OCI-LY1 (cell line): ENCODE measurements around the gene FERMT2.

Experiments
- EZH2 ChIP-seq: fragments of 200-600 bp; sonication (generic), shearing (Covaris generic); IDR thresholded peaks from 2 replicates; pipeline ENCODE4 v1.8.0; 2017; ENCODE audit warnings: borderline replicate concordance, mixed run types, mild to moderate bottlenecking, antibody characterized with exemption, low read length, moderate library complexity, mixed read lengths
- TF ChIP-seq, protein P1 (sequence below): fragments of 200-600 bp; sonication (generic), shearing (Covaris generic); IDR thresholded peaks from 2 replicates; pipeline ENCODE4 v1.5.1; 2017; ENCODE audit warnings: mild to moderate bottlenecking, antibody characterized with exemption, low read length, moderate library complexity, mixed read lengths

DNA sequence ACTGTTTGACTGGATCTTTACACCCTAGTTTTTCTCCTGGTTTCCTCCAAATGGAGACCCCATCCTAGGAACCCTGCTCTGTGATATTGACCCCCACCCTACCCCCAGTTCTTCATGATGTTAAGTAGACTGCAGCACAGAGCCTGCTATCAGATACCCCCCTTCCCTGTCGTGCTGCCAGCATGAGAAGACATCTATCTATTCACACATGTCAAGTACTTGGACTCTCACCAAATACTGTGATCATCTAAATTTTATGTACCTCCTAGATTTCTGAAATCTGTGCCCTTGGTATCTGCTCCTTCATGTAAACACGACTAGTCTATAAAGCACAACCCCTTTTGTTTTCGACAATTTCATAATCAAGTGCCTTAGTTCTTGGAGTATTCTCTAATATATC, 38.9 kb downstream of the FERMT2 start:
- TF ChIP-seq, protein P1, sequence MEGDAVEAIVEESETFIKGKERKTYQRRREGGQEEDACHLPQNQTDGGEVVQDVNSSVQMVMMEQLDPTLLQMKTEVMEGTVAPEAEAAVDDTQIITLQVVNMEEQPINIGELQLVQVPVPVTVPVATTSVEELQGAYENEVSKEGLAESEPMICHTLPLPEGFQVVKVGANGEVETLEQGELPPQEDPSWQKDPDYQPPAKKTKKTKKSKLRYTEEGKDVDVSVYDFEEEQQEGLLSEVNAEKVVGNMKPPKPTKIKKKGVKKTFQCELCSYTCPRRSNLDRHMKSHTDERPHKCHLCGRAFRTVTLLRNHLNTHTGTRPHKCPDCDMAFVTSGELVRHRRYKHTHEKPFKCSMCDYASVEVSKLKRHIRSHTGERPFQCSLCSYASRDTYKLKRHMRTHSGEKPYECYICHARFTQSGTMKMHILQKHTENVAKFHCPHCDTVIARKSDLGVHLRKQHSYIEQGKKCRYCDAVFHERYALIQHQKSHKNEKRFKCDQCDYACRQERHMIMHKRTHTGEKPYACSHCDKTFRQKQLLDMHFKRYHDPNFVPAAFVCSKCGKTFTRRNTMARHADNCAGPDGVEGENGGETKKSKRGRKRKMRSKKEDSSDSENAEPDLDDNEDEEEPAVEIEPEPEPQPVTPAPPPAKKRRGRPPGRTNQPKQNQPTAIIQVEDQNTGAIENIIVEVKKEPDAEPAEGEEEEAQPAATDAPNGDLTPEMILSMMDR, result no peak
- TF ChIP-seq EZH2, result no peak
